Fibroblast of the aortic adventitia (primary cell): ENCODE data around the gene ADAD2. TPM values are rescaled to one million over a fixed set of nuclear protein-coding genes. Genes with fewer than 3 reads are reported as not detected.
"Not testable (repeated sequence)": the region's sequence is repeated elsewhere in the genome, so short reads cannot be mapped to it uniquely, and the experiment has no call there.

ENCODE experiments used
- DNase-seq: peaks from one replicate; pipeline ENCODE4 v3.0.0-alpha.2; 2010; ENCODE audit warnings: low read depth
- H3K4me3 ChIP-seq: 2 replicates; pipeline ENCODE4 v1.5.1; 2011; ENCODE audit warnings: low read depth, mild to moderate bottlenecking, control low read depth, low read length, moderate library complexity
- total RNA-seq: library from RNA; depleted of rRNA; stranded (reverse); fragments of >200 nt; gene quantifications from 2 replicates; pipeline ENCODE4 v1.2.3, GENCODE V29; 2012; ENCODE audit warnings: low replicate concordance
- TF ChIP-seq, protein P1 (sequence below): IDR thresholded peaks from 2 replicates; pipeline ENCODE4 v1.5.1; 2011; ENCODE audit warnings: mild to moderate bottlenecking, low read length, control low read depth, inconsistent platforms; ENCODE audit not compliant: insufficient read depth

The ADAD2 gene
- total RNA-seq, 1 donor: not detected

DNA sequence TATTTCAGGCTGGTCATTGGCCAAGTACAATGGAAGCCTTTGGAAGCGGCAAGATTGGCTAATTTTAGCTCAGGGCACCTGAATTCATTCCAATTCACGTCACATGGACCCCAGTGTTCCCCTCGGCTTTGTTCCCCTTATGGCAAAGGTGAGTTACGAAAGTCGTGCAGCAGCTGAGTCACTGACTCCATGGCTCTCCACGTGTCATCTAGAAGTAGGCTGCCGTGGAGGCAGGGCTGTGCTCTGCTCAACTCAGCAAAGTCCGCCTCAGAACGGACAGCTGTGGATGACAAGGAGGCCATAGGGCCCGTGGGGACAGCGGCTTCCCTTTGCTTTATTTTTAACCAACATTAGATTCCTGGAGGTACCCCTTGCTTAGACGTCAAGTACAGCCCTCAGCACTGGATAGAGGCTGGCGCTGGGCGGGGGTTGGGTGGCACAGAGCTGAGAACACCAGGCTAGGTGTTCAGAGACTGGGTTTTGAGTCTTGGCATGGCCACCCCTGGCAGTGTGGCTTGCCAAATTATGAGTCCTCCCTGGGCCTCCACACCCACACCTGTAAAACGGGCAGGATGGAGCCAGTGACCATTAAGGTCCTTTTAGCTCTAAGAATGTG lies 23.6 kb downstream of the ADAD2 start:
- no peak for DNase-seq
- TF ChIP-seq, protein P1, sequence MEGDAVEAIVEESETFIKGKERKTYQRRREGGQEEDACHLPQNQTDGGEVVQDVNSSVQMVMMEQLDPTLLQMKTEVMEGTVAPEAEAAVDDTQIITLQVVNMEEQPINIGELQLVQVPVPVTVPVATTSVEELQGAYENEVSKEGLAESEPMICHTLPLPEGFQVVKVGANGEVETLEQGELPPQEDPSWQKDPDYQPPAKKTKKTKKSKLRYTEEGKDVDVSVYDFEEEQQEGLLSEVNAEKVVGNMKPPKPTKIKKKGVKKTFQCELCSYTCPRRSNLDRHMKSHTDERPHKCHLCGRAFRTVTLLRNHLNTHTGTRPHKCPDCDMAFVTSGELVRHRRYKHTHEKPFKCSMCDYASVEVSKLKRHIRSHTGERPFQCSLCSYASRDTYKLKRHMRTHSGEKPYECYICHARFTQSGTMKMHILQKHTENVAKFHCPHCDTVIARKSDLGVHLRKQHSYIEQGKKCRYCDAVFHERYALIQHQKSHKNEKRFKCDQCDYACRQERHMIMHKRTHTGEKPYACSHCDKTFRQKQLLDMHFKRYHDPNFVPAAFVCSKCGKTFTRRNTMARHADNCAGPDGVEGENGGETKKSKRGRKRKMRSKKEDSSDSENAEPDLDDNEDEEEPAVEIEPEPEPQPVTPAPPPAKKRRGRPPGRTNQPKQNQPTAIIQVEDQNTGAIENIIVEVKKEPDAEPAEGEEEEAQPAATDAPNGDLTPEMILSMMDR: no peak
- no peak overlapping the region for H3K4me3 ChIP-seq

- DNase-seq: no peak
- H3K4me3 ChIP-seq: no peak overlapping the region
- TF ChIP-seq, protein P1: no peak
Observed at GRCh38 chr16:84215531-84215930, 24.6 kb downstream of the ADAD2 start.

DNA sequence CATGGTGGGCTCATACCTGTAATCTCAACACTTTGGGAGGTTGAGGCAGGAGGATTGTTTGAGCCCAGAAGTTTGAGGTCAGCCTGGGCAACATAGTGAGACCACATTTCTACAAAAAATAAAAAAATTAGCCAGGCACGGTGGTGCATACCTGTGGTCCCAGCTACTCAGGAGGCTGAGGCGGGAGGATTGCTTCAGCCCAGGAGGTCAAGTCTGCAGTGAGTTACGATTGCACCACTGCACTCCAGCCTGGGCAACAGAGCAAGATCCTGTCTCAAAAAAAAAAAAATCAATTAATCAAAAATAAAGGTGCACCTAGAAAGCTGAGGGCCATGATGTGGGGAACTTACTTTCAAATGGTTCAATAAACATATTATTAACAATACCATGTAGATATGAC lies 25.2 kb downstream of the ADAD2 start:
- not testable (repeated sequence) for H3K4me3 ChIP-seq, DNase-seq

DNA sequence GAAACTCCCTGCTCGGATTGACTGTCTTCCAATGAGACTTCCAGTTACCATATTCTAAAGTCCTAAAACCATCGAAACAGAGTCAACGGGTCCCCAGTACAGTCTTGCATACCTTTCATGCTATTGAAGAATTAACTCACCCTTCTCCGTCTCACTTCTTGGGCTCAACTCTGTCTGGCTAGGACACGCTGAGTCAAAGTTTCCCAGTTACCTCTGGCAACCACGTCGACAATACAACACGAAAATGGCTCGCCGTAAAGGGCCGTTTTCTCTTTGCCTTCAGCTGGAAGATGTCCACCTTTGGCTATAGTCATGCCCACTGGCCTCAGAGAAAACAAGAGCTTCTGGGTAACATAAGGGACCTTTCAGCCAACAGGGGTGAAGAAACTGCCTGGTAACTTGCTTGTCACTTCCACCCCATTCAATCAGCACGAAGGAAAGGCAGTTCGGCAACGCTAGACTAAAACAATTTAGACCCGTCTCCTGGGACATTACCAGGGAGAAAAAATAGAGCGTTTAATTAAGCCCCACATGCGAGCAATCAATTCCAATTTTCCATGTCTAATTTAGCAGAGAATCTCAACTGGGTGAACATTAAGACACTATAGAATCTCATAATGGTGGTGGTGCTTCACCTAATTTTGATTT lies 27.3 kb downstream of the ADAD2 start:
- DNase-seq: no peak
- H3K4me3 ChIP-seq: no peak overlapping the region
- TF ChIP-seq, protein P1: no peak

- H3K4me3 ChIP-seq: no peak overlapping the region
- no peak for DNase-seq
- TF ChIP-seq, protein P1: no peak
Observed at GRCh38 chr16:84218956-84219355, 28.0 kb downstream of the ADAD2 start.

GRCh38 chr16:84220851-84221250 lies 29.9 kb downstream of the ADAD2 start:
- TF ChIP-seq, protein P1: no peak
- no peak overlapping the region for H3K4me3 ChIP-seq
- DNase-seq: peak; percentile 66

DNA sequence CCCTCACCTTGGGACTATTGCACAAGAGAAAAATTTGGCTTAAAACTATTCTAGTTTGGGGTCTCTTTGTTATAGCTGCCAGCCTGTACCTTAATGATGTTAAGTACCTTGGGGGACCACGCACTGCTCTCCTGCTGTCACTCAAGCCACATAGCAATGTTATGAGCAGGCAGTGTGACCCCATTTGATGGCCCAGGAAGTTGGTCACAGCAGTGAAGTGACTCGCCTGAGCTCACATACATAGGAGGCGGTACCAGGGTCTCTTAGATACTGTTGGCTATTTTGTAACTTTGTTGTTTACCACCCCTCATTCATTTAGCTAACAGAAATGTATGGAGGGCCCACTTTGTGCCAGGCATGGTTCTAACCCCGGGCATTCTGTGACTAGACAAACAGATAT lies 32.5 kb downstream of the ADAD2 start:
- H3K4me3 ChIP-seq: no peak overlapping the region
- no peak for DNase-seq
- TF ChIP-seq, protein P1: no peak
